A673 (cell line): ENCODE measurements around the gene ERICH3. TPM values are rescaled to one million over a fixed set of nuclear protein-coding genes. Genes with fewer than 3 reads are reported as not detected.

Experiments
- BruUV-seq: library from RNA; stranded (reverse); fragments of 400-500 nt; replicated peaks from 2 replicates; lab custom pipeline; 2021; lab: Mats Ljungman, UMichigan
- CTCF ChIA-PET: fragments of 300-600 bp; sonication (Branson Sonifier 250); formaldehyde crosslinking; loops from one replicate; lab custom pipeline; 2022; ENCODE audit warnings: antibody characterized with exemption; lab: Charles Lee
- POLR2A ChIA-PET: fragments of 300-600 bp; sonication (Branson Sonifier 250); formaldehyde crosslinking; loops from one replicate; lab custom pipeline; 2022; ENCODE audit warnings: antibody characterized with exemption; ENCODE audit not compliant: low non-redundant PET; lab: Charles Lee
- DNase-seq: peaks from one replicate; pipeline ENCODE4 v3.0.0-alpha.2; 2015; ENCODE audit warnings: low spot score
- H3K27ac ChIP-seq: fragments of 200-600 bp; sonication (generic); 2 replicates; pipeline ENCODE4 v1.5.1; 2016; ENCODE audit warnings: mixed run types, low read depth, mild to moderate bottlenecking, mixed read lengths, antibody characterized with exemption, low read length; ENCODE audit not compliant: poor library complexity, severe bottlenecking
- H3K27me3 ChIP-seq: fragments of 200-600 bp; sonication (generic); replicated peaks from 2 replicates; pipeline ENCODE4 v1.6.1; 2017; ENCODE audit warnings: mixed run types, low read depth, mild to moderate bottlenecking, mixed read lengths, antibody characterized with exemption, low read length; ENCODE audit not compliant: insufficient read depth, poor library complexity
- H3K36me3 ChIP-seq: fragments of 200-600 bp; sonication (generic); 2 replicates; pipeline ENCODE4 v1.6.1; 2016; ENCODE audit warnings: mixed run types, mild to moderate bottlenecking, mixed read lengths, antibody characterized with exemption, low read length; ENCODE audit not compliant: insufficient read depth, poor library complexity, severe bottlenecking
- H3K4me1 ChIP-seq: fragments of 200-600 bp; sonication (generic); 2 replicates; pipeline ENCODE4 v1.6.1; 2017; ENCODE audit warnings: mixed run types, mild to moderate bottlenecking, mixed read lengths, antibody characterized with exemption, low read length; ENCODE audit not compliant: insufficient read depth, poor library complexity, severe bottlenecking
- H3K4me3 ChIP-seq: fragments of 200-600 bp; sonication (generic); 2 replicates; pipeline ENCODE4 v1.5.1; 2016; ENCODE audit warnings: low read depth, mixed run types, mild to moderate bottlenecking, mixed read lengths, low read length; ENCODE audit not compliant: poor library complexity, severe bottlenecking
- H3K9me3 ChIP-seq: fragments of 200-600 bp; sonication (generic); 2 replicates; pipeline ENCODE4 v1.6.1; 2016; ENCODE audit warnings: mixed run types, low read depth, mild to moderate bottlenecking, mixed read lengths, antibody characterized with exemption, low read length; ENCODE audit not compliant: poor library complexity, severe bottlenecking
- EZH2 ChIP-seq: fragments of 200-600 bp; sonication (generic); IDR thresholded peaks from 2 replicates; pipeline ENCODE4 v1.6.1; 2017; ENCODE audit warnings: borderline replicate concordance, low read depth, mild to moderate bottlenecking, mixed read lengths, antibody characterized with exemption, low read length; ENCODE audit not compliant: poor library complexity, severe bottlenecking
- intact Hi-C: fragments of 100-400 bp; cut with micrococcal nuclease; formaldehyde crosslinking; loops from one replicate; pipeline ENCODE4 v1.10.0; 2022; ENCODE audit not compliant: unreplicated experiment
- total RNA-seq: library from RNA; stranded (reverse); gene quantifications from 2 replicates; pipeline ENCODE4 v1.2.3, GENCODE V29; 2021
- TF ChIP-seq, protein P1 (sequence below): fragments of 300-800, 200-600 bp; sonication (generic); conservative IDR thresholded peaks from 2 replicates; pipeline ENCODE4 v1.5.1; 2017; ENCODE audit warnings: low read depth, mild to moderate bottlenecking, antibody characterized with exemption, low read length, moderate library complexity, mixed read lengths

ERICH3 gene
- total RNA-seq, 1 experiment from 2014 or later = not detected

DNA sequence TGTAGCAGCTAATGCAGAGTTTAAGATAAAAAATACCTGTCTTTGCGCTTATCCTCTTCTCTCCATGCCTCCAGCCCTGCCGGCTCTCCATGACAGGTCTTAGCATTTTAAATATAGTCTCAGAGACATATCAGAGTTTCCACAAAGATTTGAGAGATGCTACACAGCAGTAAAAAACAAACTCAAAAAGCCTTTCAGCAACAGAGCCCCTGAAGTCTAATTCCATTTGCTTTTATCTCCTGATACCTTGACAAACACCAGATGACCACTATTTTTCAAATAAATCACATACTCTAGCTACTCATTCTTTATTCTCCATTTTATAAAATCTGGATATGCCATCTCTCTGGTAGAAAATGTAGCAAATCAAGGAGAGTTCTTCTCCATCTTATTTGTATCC is 81.6 kb downstream of the ERICH3 start:
- H3K27ac ChIP-seq = no peak overlapping the region
- TF ChIP-seq, protein P1, sequence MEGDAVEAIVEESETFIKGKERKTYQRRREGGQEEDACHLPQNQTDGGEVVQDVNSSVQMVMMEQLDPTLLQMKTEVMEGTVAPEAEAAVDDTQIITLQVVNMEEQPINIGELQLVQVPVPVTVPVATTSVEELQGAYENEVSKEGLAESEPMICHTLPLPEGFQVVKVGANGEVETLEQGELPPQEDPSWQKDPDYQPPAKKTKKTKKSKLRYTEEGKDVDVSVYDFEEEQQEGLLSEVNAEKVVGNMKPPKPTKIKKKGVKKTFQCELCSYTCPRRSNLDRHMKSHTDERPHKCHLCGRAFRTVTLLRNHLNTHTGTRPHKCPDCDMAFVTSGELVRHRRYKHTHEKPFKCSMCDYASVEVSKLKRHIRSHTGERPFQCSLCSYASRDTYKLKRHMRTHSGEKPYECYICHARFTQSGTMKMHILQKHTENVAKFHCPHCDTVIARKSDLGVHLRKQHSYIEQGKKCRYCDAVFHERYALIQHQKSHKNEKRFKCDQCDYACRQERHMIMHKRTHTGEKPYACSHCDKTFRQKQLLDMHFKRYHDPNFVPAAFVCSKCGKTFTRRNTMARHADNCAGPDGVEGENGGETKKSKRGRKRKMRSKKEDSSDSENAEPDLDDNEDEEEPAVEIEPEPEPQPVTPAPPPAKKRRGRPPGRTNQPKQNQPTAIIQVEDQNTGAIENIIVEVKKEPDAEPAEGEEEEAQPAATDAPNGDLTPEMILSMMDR = no peak
- intact Hi-C loops = no loop called here
- peaks cover 14% of the 10 kb centered on the region for H3K27me3 ChIP-seq
- DNase-seq = no peak
- POLR2A ChIA-PET = no interaction called here
- CTCF ChIA-PET = no interaction called here
- no TSS peak for BruUV-seq
- H3K9me3 ChIP-seq = no peaks in the 10 kb centered on the region
- no peaks in the 10 kb centered on the region for H3K4me1 ChIP-seq
- no peaks in the 10 kb centered on the region for H3K36me3 ChIP-seq
- no peak overlapping the region for H3K4me3 ChIP-seq

DNA sequence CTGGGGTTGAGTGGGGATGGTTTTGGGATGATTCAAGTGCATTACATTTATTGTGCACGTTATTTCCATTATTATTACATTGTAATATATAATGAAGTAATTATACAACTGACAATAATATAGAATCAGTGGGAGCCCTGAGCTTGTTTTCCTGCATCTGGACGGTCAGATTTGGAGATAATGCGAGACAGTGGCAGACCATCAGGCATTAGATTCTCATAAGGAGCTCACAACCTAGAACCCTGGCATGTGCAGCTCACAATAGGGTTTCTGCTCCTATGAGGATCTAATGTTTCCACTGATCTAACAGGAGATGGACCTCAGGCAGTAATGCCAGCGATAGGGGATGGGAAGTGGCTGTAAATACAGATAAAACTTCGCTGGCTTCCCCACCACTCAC is 83.3 kb downstream of the ERICH3 start:
- intact Hi-C loops = no loop called here
- H3K4me1 ChIP-seq = no peaks in the 10 kb centered on the region
- no peaks in the 10 kb centered on the region for H3K9me3 ChIP-seq
- DNase-seq = no peak
- POLR2A ChIA-PET = interaction anchor here (0.5 kb wide), 1 partner anchor 43 kb away, joined by 3 read pairs; no protein-coding TSS in a partner anchor
- BruUV-seq = no TSS peak
- peaks cover 5% of the 10 kb centered on the region for H3K27me3 ChIP-seq
- CTCF ChIA-PET = no interaction called here
- H3K36me3 ChIP-seq = no peaks in the 10 kb centered on the region
- TF ChIP-seq, protein P1 = no peak
- no peak for TF ChIP-seq EZH2
- no peak overlapping the region for H3K4me3 ChIP-seq
- H3K27ac ChIP-seq = no peak overlapping the region

DNA sequence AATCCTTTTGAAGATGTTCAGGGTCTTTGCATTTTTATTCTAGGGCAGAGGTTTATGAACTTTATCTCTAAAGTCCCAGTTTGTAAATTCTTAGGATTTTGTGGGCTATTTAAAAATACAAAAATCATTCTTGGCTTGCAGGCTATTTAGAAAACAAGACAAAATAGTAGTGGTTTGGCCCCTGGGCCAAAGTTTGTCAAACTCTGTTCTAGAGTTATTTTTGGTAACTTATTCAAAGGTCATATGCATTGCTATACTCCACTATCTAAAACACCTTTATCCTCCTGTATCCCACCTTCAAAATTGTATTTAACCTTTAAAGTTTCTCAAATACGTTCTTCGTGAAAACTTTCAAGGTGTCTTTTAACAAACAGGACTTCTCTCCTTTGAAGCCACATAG is 85.7 kb downstream of the ERICH3 start:
- Histone ChIP-seq H3K4me3 (no peak overlapping the region), H3K4me1 (no peaks in the 10 kb centered on the region), H3K27me3 (peaks cover 19% of the 10 kb centered on the region), H3K36me3 (no peaks in the 10 kb centered on the region), H3K27ac (no peak overlapping the region), H3K9me3 (no peaks in the 10 kb centered on the region)
- intact Hi-C loops = no loop called here
- TF ChIP-seq EZH2 = no peak
- TF ChIP-seq, protein P1 = no peak
- DNase-seq = no peak
- no TSS peak for BruUV-seq
- POLR2A ChIA-PET = no interaction called here
- CTCF ChIA-PET = no interaction called here
